OCI-LY7 (cell line): ENCODE data around the gene TMPRSS4. TPM values are rescaled to one million over a fixed set of nuclear protein-coding genes. Genes with fewer than 3 reads are reported as not detected.

ENCODE experiments used
- BruUV-seq: library from RNA; stranded (reverse); fragments of 400-500 nt; replicated peaks from 2 replicates; lab custom pipeline; 2021; lab: Mats Ljungman, UMichigan
- CTCF ChIA-PET: fragments of 300-600 bp; sonication (Branson Sonifier 250); formaldehyde crosslinking; loops from one replicate; lab custom pipeline; 2022; ENCODE audit warnings: antibody characterized with exemption; ENCODE audit not compliant: unreplicated experiment; lab: Charles Lee
- POLR2A ChIA-PET: fragments of 300-600 bp; sonication (Branson Sonifier 250); formaldehyde crosslinking; loops from one replicate; lab custom pipeline; 2022; ENCODE audit warnings: antibody characterized with exemption; lab: Charles Lee
- DNase-seq: peaks from one replicate; pipeline ENCODE4 v3.0.0-alpha.2; 2015; ENCODE audit warnings: low spot score
- H2AFZ ChIP-seq: fragments of 200-600 bp; sonication (generic), shearing (Covaris generic); 2 replicates; pipeline ENCODE4 v1.6.1; 2014; ENCODE audit warnings: mild to moderate bottlenecking, antibody characterized with exemption, low read length, moderate library complexity
- H3K27ac ChIP-seq: fragments of 200-600 bp; sonication (generic); 2 replicates; pipeline ENCODE4 v1.5.1; 2014; ENCODE audit warnings: mixed run types, low read depth, mild to moderate bottlenecking, moderate library complexity, low read length, inconsistent platforms; ENCODE audit not compliant: poor library complexity, severe bottlenecking
- H3K36me3 ChIP-seq: fragments of 200-600 bp; sonication (generic); 2 replicates; pipeline ENCODE4 v1.6.1; 2014; ENCODE audit warnings: mild to moderate bottlenecking, antibody characterized with exemption, low read length, moderate library complexity, mixed read lengths; ENCODE audit not compliant: insufficient read depth
- H3K4me1 ChIP-seq: fragments of 200-600 bp; sonication (generic); 2 replicates; pipeline ENCODE4 v1.5.1; 2014; ENCODE audit warnings: mild to moderate bottlenecking, low read length; ENCODE audit not compliant: insufficient read depth, poor library complexity, severe bottlenecking
- H3K4me2 ChIP-seq: fragments of 200-600 bp; sonication (generic); 2 replicates; pipeline ENCODE4 v1.6.1; 2014; ENCODE audit warnings: mild to moderate bottlenecking, low read length
- H3K4me3 ChIP-seq: fragments of 200-600 bp; sonication (generic); 2 replicates; pipeline ENCODE4 v1.5.1; 2014; ENCODE audit warnings: mild to moderate bottlenecking, low read depth, low read length; ENCODE audit not compliant: poor library complexity, severe bottlenecking
- H3K79me2 ChIP-seq: fragments of 200-600 bp; sonication (generic); 2 replicates; pipeline ENCODE4 v1.6.1; 2016; ENCODE audit warnings: low read depth, mild to moderate bottlenecking, low read length, moderate library complexity, mixed read lengths; ENCODE audit not compliant: insufficient read depth
- H3K9me2 ChIP-seq: fragments of 200-600 bp; sonication (generic); 2 replicates; pipeline ENCODE4 v1.6.1; 2016; ENCODE audit warnings: mild to moderate bottlenecking, low read length, mixed read lengths; ENCODE audit not compliant: insufficient read depth
- H3K9me3 ChIP-seq: fragments of 200-600 bp; sonication (generic); 2 replicates; pipeline ENCODE4 v1.6.1; 2014; ENCODE audit warnings: mild to moderate bottlenecking, mixed run types, low read length, mixed read lengths
- H4K20me1 ChIP-seq: fragments of 200-600 bp; sonication (generic); 2 replicates; pipeline ENCODE4 v1.6.1; 2014; ENCODE audit warnings: mild to moderate bottlenecking, antibody characterized with exemption, low read length, moderate library complexity, mixed read lengths; ENCODE audit not compliant: insufficient read depth
- CTCF ChIP-seq: fragments of 200-600 bp; sonication (generic); conservative IDR thresholded peaks from 2 replicates; pipeline ENCODE4 v1.5.1; 2014; ENCODE audit warnings: mild to moderate bottlenecking, antibody characterized with exemption, low read length, moderate library complexity, mixed read lengths
- EZH2phosphoT487 ChIP-seq: fragments of 200-600 bp; sonication (generic); IDR thresholded peaks from 2 replicates; pipeline ENCODE4 v1.6.1; 2018; ENCODE audit warnings: low read depth, borderline replicate concordance, mild to moderate bottlenecking, mixed run types, antibody characterized with exemption, low read length, moderate library complexity, mixed read lengths
- intact Hi-C: fragments of 100-400 bp; cut with micrococcal nuclease; formaldehyde crosslinking; loops from one replicate; pipeline ENCODE4 v1.10.0; 2022; ENCODE audit not compliant: unreplicated experiment
- total RNA-seq, 2 experiments: library from RNA; depleted of rRNA in 1 of 2; stranded (reverse); fragments of >200 nt in 1 of 2; shearing (Covaris generic) in 1 of 2; gene quantifications; 2 replicates each; pipeline ENCODE4 v1.2.3, GENCODE V29; 2014 to 2022

The TMPRSS4 gene
- total RNA-seq, 2 experiments from 2014 or later: 0.03 TPM; not detected in 1

- Histone ChIP-seq H3K4me3 (no peak overlapping the region), H3K9me2 (no peaks in the 10 kb centered on the region), H3K27ac (no peak overlapping the region), H4K20me1 (no peaks in the 10 kb centered on the region), H3K4me2 (no peak overlapping the region), H3K9me3 (no peaks in the 10 kb centered on the region), H3K36me3 (no peaks in the 10 kb centered on the region), H3K4me1 (no peaks in the 10 kb centered on the region), H2AFZ (no peak overlapping the region), H3K79me2 (no peaks in the 10 kb centered on the region)
- POLR2A ChIA-PET: interaction anchor here (0.6 to 0.9 kb wide), 3 partner anchors 13 to 110 kb away, joined by 3 read pairs; no protein-coding TSS in a partner anchor
- BruUV-seq: no TSS peak
- intact Hi-C loops: no loop called here
- TF ChIP-seq EZH2phosphoT487 (no peak), CTCF (no peak)
- DNase-seq: no peak
- CTCF ChIA-PET: no interaction called here
Observed at GRCh38 chr11:118167253-118167652, 90.4 kb downstream of the TMPRSS4 start.

- Histone ChIP-seq H4K20me1 (no peaks in the 10 kb centered on the region), H3K4me1 (no peaks in the 10 kb centered on the region), H3K79me2 (no peaks in the 10 kb centered on the region), H3K9me2 (no peaks in the 10 kb centered on the region), H3K27ac (no peak overlapping the region), H3K4me3 (no peak overlapping the region), H3K4me2 (no peak overlapping the region), H3K36me3 (no peaks in the 10 kb centered on the region), H2AFZ (no peak overlapping the region), H3K9me3 (no peaks in the 10 kb centered on the region)
- intact Hi-C loops: no loop called here
- no peak for TF ChIP-seq CTCF
- TF ChIP-seq EZH2phosphoT487: no peak
- no peak for DNase-seq
- POLR2A ChIA-PET: interaction anchor here (0.6 to 0.9 kb wide), 3 partner anchors 12 to 110 kb away, joined by 3 read pairs; no protein-coding TSS in a partner anchor
- CTCF ChIA-PET: no interaction called here
- no TSS peak for BruUV-seq
Observed at GRCh38 chr11:118167906-118168305, 91.0 kb downstream of the TMPRSS4 start.

GRCh38 chr11:118168316-118168715, 91.4 kb downstream of the TMPRSS4 start:
- BruUV-seq: no TSS peak
- CTCF ChIA-PET: no interaction called here
- TF ChIP-seq CTCF: no peak
- TF ChIP-seq EZH2phosphoT487: no peak

More at GRCh38 chr11:118168316-118168715, 91.4 kb downstream of the TMPRSS4 start:
- H4K20me1 ChIP-seq: no peaks in the 10 kb centered on the region
- H3K79me2 ChIP-seq: no peaks in the 10 kb centered on the region
- no peak for DNase-seq
- no peaks in the 10 kb centered on the region for H3K36me3 ChIP-seq
- H3K27ac ChIP-seq: no peak overlapping the region
- POLR2A ChIA-PET: no interaction called here
- H3K9me2 ChIP-seq: no peaks in the 10 kb centered on the region
- H3K9me3 ChIP-seq: no peaks in the 10 kb centered on the region
- no peak overlapping the region for H3K4me2 ChIP-seq
- H3K4me3 ChIP-seq: no peak overlapping the region
- H3K4me1 ChIP-seq: no peaks in the 10 kb centered on the region
- intact Hi-C loops: no loop called here
- no peak overlapping the region for H2AFZ ChIP-seq
